ENCODE results near the gene GREB1L.

Gene GREB1L

DNA sequence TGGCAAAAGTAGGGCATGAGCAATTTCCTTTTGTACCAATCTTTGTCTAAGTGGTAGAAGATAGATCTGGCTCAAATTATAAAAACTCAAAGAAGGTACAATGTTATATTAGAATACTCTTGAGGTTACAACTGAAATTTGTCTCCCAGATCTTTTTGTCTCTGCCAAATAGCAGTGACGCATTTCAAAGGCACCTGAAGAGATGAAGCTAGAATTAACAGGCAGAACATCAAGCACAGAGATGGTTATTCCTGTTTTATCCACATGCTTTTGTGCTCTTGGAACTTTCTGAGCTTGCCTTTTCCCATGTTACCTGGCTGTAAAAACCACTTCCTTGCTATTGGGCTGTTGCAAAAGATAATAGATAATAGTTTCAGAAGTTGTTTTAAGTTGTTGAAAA is 74.3 kb downstream of the GREB1L start:
- in situ Hi-C loops (cut with MboI; ENCODE audit: low sequenced_read_pairs, unreplicated experiment), result no loop called here
- TF ChIP-seq, protein P1, sequence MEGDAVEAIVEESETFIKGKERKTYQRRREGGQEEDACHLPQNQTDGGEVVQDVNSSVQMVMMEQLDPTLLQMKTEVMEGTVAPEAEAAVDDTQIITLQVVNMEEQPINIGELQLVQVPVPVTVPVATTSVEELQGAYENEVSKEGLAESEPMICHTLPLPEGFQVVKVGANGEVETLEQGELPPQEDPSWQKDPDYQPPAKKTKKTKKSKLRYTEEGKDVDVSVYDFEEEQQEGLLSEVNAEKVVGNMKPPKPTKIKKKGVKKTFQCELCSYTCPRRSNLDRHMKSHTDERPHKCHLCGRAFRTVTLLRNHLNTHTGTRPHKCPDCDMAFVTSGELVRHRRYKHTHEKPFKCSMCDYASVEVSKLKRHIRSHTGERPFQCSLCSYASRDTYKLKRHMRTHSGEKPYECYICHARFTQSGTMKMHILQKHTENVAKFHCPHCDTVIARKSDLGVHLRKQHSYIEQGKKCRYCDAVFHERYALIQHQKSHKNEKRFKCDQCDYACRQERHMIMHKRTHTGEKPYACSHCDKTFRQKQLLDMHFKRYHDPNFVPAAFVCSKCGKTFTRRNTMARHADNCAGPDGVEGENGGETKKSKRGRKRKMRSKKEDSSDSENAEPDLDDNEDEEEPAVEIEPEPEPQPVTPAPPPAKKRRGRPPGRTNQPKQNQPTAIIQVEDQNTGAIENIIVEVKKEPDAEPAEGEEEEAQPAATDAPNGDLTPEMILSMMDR (IDR thresholded peaks at IDR 0.05; ENCODE audit: borderline replicate concordance, control extremely low read depth, extremely low read depth, insufficient read depth, missing control alignments), result no peak
- no peak for DNase-seq (ENCODE audit: low spot score)

GRCh38 chr18:21321711-21322110 is 79.7 kb downstream of the GREB1L start:
- DNase-seq (ENCODE audit: low spot score), result no peak

DNA sequence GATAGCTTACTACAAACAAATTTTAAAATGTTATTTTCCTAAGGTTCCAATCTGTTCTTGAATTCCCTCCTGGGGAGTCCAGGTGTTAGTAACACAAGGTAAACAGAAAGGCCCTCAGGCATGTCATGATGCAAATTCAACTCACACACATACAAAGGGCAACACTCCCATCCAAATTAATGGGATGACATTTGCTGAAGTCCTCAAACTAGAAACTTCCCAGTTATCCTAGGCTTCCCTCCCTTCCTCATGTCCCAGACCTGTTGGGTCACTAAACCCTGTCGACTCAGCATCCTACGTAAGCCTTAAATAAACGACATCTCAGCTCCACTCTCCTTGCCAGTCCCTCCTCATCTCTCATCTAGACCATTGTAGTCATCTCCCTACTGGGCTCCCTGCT is 85.1 kb downstream of the GREB1L start:
- DNase-seq (ENCODE audit: low spot score), result no peak
- TF ChIP-seq, protein P1 (IDR thresholded peaks at IDR 0.05; ENCODE audit: borderline replicate concordance, control extremely low read depth, extremely low read depth, insufficient read depth, missing control alignments), result no peak
- in situ Hi-C loops (cut with MboI; ENCODE audit: low sequenced_read_pairs, unreplicated experiment), result loop anchor here (25.0 kb wide), 1 partner anchor 110 kb away; no protein-coding TSS in a partner anchor

More at GRCh38 chr18:21321711-21322110, 79.7 kb downstream of the GREB1L start:
- TF ChIP-seq, protein P1 (IDR thresholded peaks at IDR 0.05; ENCODE audit: borderline replicate concordance, control extremely low read depth, extremely low read depth, insufficient read depth, missing control alignments), result no peak
- in situ Hi-C loops (cut with MboI; ENCODE audit: low sequenced_read_pairs, unreplicated experiment), result no loop called here

GRCh38 chr18:21330122-21330701 is 88.2 kb downstream of the GREB1L start:
- TF ChIP-seq, protein P1 (IDR thresholded peaks at IDR 0.05; ENCODE audit: borderline replicate concordance, control extremely low read depth, extremely low read depth, insufficient read depth, missing control alignments), result no peak
- no peak for DNase-seq (ENCODE audit: low spot score)
- in situ Hi-C loops (cut with MboI; ENCODE audit: low sequenced_read_pairs, unreplicated experiment), result loop anchor here (25.0 kb wide), 1 partner anchor 107 kb away; no protein-coding TSS in a partner anchor

- in situ Hi-C loops (cut with MboI; ENCODE audit: low sequenced_read_pairs, unreplicated experiment), result loop anchor here (25.0 kb wide), 1 partner anchor 106 kb away; no protein-coding TSS in a partner anchor
- TF ChIP-seq, protein P1 (IDR thresholded peaks at IDR 0.05; ENCODE audit: borderline replicate concordance, control extremely low read depth, extremely low read depth, insufficient read depth, missing control alignments), result no peak
- no peak for DNase-seq (ENCODE audit: low spot score)
Observed at GRCh38 chr18:21331065-21331464, 89.0 kb downstream of the GREB1L start.

DNA sequence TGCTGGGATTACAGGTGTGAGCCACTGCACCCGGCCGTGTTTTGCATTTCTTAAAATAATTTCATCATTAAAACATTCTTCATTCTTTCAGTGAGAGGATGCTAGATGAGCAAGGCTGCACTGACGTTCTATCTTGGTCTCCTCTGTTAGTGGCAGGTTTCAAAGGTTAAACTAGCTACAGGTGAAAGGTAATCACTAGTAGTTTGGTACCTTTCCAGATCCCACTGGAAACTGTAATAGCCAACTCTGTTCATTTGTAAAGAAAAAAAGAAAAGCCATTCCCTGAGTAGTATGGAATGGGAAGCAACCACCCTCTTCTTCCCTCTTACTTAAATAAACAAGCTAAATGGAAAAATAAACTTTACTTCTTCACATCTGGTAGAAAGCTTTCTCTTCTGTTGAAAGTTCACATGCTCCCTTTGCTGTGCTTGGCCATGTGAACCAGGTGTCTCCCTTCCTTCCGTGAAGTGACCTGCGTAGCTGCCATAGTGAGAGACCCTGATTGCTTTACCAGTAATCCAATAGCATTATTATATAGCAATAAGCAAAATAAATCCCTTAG is 94.0 kb downstream of the GREB1L start:
- TF ChIP-seq, protein P1 (IDR thresholded peaks at IDR 0.05; ENCODE audit: borderline replicate concordance, control extremely low read depth, extremely low read depth, insufficient read depth, missing control alignments), result no peak
- DNase-seq (ENCODE audit: low spot score), result no peak
- in situ Hi-C loops (cut with MboI; ENCODE audit: low sequenced_read_pairs, unreplicated experiment), result loop anchor here (25.0 kb wide), 1 partner anchor 101 kb away; no protein-coding TSS in a partner anchor

Measured in GM13976 (cell line).